ENCODE results near the gene EFCAB12.
"Not testable (repeated sequence)": the region's sequence is repeated elsewhere in the genome, so short reads cannot be mapped to it uniquely, and the experiment has no call there.

EFCAB12 gene

GRCh38 chr3:129364811-129365210 lies 63.6 kb downstream of the EFCAB12 start:
- not testable (repeated sequence) for DNase-seq

DNA sequence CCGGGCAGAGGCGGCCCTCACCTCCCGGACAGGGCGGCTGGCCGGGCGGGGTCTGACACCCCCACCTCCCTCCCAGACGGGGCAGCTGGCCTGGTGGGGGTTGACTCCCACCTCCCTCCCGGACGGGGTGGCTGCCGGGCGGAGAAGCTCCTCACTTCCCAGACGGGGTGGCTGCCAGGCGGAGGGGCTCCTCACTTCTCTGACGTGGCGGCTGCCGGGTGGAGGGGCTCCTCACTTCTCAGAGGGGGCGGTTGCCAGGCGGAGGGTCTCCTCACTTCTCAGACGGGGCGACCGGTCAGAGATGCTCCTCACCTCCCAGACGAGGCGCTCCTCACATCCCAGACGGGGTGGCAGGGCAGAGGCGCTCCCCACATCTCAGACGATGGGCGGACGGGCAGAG lies 65.1 kb downstream of the EFCAB12 start:
- not testable (repeated sequence) for DNase-seq

DNA sequence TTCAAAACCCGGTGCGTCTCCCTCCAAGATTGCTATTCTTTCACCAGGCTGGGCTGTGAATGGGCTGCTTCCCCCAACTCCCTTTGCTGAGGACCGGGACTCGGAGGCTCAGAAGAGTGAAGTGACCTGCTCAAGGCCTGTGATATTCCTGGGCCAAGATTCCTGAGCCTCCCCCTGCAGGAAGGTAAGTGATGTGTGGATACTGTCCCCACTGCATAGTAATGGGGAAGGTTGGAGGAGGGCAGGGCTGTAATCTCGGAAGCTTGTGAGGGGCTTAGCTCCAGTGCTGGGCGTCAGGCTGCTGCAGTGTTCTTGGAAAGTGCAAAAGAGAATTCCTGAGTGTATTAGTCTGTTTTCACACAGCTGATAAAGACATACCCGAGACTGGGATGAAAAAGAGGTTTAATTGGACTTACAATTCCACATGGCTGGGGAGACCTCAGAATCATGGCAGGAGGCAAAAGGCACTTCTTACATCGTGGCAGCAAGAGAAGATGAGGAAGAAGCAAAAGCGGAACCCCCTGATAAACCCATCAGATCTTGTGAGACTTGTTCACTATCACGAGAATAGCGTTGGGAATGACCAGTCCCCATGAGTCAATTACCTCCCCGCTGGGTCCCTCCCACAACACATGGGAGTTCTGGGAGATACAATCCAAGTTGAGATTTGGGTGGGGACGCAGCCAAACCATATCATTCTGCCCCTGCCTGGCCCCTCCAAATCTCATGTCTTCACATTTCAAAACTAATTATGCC lies 67.6 kb downstream of the EFCAB12 start:
- DNase-seq: no peak

DNA sequence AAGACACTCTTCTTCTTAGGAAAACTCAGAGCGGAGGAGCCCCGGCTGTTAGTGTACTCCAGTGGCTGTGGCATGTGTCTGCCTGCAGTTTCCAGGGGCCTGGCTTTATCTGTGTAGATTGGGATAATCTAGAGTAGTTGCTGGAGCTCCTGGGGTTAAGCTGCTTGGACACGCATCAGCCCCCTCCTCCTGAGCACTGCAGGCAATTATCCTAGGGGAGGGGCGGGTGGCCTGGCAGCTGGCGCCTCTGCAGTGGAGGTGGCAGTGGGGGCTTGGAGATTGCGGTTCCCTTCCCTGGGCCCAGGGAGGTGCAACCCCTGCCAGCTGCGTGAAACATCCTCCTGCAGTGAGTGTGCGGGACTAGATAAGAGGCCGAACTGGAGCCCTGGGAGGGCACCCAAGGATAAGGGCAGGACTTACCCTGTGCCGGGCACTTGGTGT lies 68.2 kb downstream of the EFCAB12 start:
- DNase-seq: no peak

DNA sequence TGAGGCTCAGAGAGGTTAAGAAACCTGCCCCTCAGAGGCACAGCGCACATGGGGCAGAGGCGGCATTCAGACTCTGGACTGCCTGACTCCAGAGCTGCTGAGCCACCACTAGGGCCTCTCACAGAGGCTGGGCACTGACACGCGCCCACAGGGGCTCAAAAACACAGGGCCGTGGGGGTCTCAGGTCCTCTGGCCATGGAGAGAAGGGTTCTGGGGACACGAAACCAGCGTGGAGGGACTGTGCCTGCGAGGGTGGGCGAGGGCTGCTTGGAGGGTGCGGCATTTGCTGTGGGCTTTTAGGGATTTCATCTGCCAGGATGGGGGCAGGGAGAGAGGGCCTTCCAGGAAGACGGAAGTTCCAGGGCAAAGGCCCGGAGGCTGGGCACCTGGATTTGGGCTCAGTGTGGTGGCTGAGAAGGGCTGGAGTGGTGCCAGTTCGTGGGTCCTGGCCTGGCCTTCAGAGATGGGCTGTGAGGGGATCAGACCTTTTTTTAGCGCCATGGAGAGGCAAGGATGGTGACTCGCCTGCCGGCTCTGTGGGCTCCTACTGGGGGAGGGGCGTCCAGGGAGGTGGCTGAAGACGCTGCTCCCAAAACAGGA lies 69.6 kb downstream of the EFCAB12 start:
- no peak for DNase-seq

- peak; percentile 39 for DNase-seq
Measured at GRCh38 chr3:129358177-129358771, 70.2 kb downstream of the EFCAB12 start.

- DNase-seq: no peak
Measured at GRCh38 chr3:129357616-129358015, 70.8 kb downstream of the EFCAB12 start.

DNA sequence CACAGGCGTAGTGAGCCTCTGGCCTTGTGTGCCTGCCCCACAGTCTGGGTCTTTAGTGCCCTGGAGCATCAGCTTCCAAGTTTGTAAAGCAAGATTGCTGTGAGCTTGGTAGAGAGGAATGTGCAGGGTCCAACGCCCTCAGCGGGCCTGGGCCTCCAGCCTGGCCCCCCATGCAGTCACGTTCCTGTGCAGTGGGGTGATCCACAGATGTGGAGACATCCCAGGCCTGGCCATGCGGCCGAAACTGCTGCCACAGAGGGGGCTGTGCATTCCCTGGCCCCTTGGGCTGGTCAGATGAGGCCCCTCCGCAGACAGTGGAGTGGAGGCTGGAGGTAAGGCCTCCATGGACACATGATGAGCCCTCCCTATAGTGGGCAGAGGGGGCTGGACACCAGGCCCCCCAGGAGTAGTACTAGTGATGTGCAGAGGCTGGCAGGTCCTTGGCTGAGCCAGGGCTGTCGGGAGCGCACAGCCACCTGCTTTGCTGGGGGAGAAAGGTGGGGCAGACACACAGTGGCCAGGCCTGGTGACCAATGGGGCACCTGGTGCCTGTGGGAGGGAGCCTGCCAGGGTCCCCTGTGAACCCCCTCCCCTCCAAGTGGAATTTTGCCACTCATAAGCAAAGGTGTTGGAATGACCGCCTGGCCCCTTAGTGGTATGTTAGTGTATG lies 71.5 kb downstream of the EFCAB12 start:
- DNase-seq: no peak

DNA sequence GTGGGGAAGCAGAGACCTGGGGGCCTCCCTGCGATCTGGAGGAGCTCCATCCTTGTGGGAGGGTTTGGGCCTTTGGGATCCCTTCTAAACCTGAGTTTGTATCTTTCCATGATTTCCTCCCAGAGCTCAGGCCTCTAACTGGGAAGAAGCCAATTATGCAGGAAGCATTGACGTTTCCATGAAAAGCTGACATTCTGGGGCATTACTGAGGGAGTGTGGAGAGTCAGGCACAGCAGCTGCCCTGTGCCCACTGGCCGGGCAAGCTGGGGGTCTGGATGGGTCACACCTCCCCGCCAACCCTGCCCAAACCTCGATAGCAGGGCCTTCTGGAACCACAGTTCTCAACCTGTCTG lies 74.9 kb downstream of the EFCAB12 start:
- DNase-seq: no peak

- no peak for DNase-seq
Measured at GRCh38 chr3:129352650-129353588, 75.5 kb downstream of the EFCAB12 start.

DNA sequence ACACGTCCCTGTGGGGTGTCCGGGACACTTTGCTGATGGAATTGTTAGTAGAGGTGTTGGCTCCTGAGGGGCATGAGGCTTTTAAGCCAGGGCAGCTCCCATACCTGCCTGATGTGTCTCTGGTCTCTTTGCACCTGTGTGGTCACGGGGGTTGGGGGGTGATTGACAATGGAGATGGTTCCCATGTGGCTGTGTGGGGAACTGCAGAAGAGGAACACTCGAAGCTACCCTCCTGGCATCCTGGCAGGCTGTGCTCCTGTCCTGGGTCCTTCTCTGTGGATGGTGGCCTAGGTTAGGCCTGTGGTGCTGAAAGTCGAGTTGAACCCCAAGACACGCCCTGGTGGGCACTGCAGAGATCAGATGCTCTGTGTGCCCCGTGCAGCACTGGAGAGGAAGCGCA lies 76.4 kb downstream of the EFCAB12 start:
- DNase-seq: no peak

Data from NCI-H1105 treated with DMSO at 0.1 percent for 48 hours (cell line).